Peyer's patch (tissue), 4 donors: ENCODE results near the gene CDKN2A.

Experiments used
- POLR2A ChIP-seq, 2 donors: fragments of 450-650 bp; IDR thresholded peaks; one replicate each; pipeline ENCODE4 v1.5.1; 2017; ENCODE audit warnings: antibody characterized with exemption in 2 of 2, mild to moderate bottlenecking in 2 of 2, moderate library complexity in 2 of 2
- TF ChIP-seq, protein P1 (sequence below), 6 experiments: fragments of 450-650 bp in 4 of 6; fragments of 200-600 bp in 2 of 6; sonication (generic) in 1 of 6; IDR thresholded peaks; one replicate each; pipeline ENCODE4 v1.5.1; 2017 to 2019; ENCODE audit warnings: antibody characterized with exemption in 6 of 6, mild to moderate bottlenecking in 3 of 6, moderate library complexity in 1 of 6

GRCh38 chr9:21994556-21995005 is 389 bp upstream of the CDKN2A start, which contains the start of gene CDKN2B-AS1:
- TF ChIP-seq, protein P1, sequence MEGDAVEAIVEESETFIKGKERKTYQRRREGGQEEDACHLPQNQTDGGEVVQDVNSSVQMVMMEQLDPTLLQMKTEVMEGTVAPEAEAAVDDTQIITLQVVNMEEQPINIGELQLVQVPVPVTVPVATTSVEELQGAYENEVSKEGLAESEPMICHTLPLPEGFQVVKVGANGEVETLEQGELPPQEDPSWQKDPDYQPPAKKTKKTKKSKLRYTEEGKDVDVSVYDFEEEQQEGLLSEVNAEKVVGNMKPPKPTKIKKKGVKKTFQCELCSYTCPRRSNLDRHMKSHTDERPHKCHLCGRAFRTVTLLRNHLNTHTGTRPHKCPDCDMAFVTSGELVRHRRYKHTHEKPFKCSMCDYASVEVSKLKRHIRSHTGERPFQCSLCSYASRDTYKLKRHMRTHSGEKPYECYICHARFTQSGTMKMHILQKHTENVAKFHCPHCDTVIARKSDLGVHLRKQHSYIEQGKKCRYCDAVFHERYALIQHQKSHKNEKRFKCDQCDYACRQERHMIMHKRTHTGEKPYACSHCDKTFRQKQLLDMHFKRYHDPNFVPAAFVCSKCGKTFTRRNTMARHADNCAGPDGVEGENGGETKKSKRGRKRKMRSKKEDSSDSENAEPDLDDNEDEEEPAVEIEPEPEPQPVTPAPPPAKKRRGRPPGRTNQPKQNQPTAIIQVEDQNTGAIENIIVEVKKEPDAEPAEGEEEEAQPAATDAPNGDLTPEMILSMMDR (IDR thresholded peaks at IDR 0.05): no peak
- no peak for TF ChIP-seq POLR2A (IDR thresholded peaks at IDR 0.05)
